Panc1 (cell line): ENCODE results near the gene PRPF38B. TPM values are rescaled to one million over a fixed set of nuclear protein-coding genes. Genes with fewer than 3 reads are reported as not detected.

Source experiments
- ATAC-seq: fragments of 200-7000 bp; cut with Tn5 transposase; 2 replicates; pipeline ENCODE4 v1.9.1; 2020; ENCODE audit warnings: mild to moderate bottlenecking, moderate library complexity
- Bru-seq: library from RNA; stranded (reverse); fragments of 400-500 nt; gene quantifications from one replicate; lab custom pipeline; 2021; lab: Mats Ljungman, UMichigan
- BruChase-seq, 2 experiments: library from RNA; stranded (reverse); fragments of 400-500 nt; gene quantifications; one replicate each; lab custom pipeline; 2021; lab: Mats Ljungman, UMichigan
- BruUV-seq: library from RNA; stranded (reverse); fragments of 400-500 nt; replicated peaks from 2 replicates; lab custom pipeline; 2021; lab: Mats Ljungman, UMichigan
- CTCF ChIA-PET: fragments of 300-600 bp; sonication (Branson Sonifier 250); formaldehyde crosslinking; loops from one replicate; lab custom pipeline; 2022; ENCODE audit warnings: antibody characterized with exemption; lab: Charles Lee
- POLR2A ChIA-PET: fragments of 300-600 bp; sonication (Branson Sonifier 250); formaldehyde crosslinking; loops from one replicate; lab custom pipeline; 2022; ENCODE audit warnings: antibody characterized with exemption; lab: Charles Lee
- DNase-seq: peaks from one replicate; pipeline ENCODE4 v3.0.0-alpha.2; 2010; ENCODE audit warnings: low read depth, low spot score
- H3K27ac ChIP-seq: 2 replicates; pipeline ENCODE4 v1.5.1; 2011; ENCODE audit warnings: mild to moderate bottlenecking, low read length, inconsistent platforms
- H3K27me3 ChIP-seq: fragments of 200-500 bp; sonication (Bioruptor generic); 2 replicates; pipeline ENCODE4 v1.6.0; 2014; ENCODE audit warnings: low read length, inconsistent platforms; ENCODE audit not compliant: control insufficient read depth, insufficient read depth
- H3K36me3 ChIP-seq: fragments of 200-500 bp; sonication (Bioruptor generic); 2 replicates; pipeline ENCODE4 v1.5.1; 2014; ENCODE audit warnings: inconsistent platforms, mild to moderate bottlenecking, low read length, moderate library complexity; ENCODE audit not compliant: control insufficient read depth, insufficient read depth
- H3K4me1 ChIP-seq: 2 replicates; pipeline ENCODE4 v1.5.1; 2011; ENCODE audit warnings: inconsistent platforms, mild to moderate bottlenecking, low read length, moderate library complexity; ENCODE audit not compliant: control insufficient read depth, insufficient read depth
- H3K4me3 ChIP-seq, 2 experiments: 2 replicates each; pipeline ENCODE4 v1.5.1; 2011 to 2012; ENCODE audit warnings: low read depth in 2 of 2, low read length in 2 of 2, mild to moderate bottlenecking in 2 of 2, inconsistent platforms in 1 of 2, moderate library complexity in 1 of 2
- H3K9me3 ChIP-seq: fragments of 200-500 bp; sonication (Bioruptor generic); 2 replicates; pipeline ENCODE4 v1.5.1; 2014; ENCODE audit warnings: low read depth, mild to moderate bottlenecking, inconsistent platforms, low read length, moderate library complexity; ENCODE audit not compliant: control insufficient read depth, insufficient read depth
- POLR2AphosphoS5 ChIP-seq: IDR thresholded peaks from 2 replicates; pipeline ENCODE4 v1.6.1; 2012; ENCODE audit warnings: mild to moderate bottlenecking, low read depth, low read length, moderate library complexity
- REST ChIP-seq, 2 experiments: IDR thresholded peaks; 2 replicates each; pipeline ENCODE4 v1.6.1; 2011 to 2012; ENCODE audit warnings: low read depth in 2 of 2, control low read depth in 1 of 2, low read length in 1 of 2, mild to moderate bottlenecking in 1 of 2, moderate library complexity in 1 of 2; ENCODE audit not compliant: insufficient read depth in 1 of 2
- SIN3A ChIP-seq: IDR thresholded peaks from 2 replicates; pipeline ENCODE4 v1.6.1; 2012; ENCODE audit warnings: low read depth, mild to moderate bottlenecking, low read length, moderate library complexity, borderline replicate concordance; ENCODE audit not compliant: insufficient read depth
- TCF7L2 ChIP-seq: IDR thresholded peaks from 2 replicates; pipeline ENCODE4 v1.6.1; 2011; ENCODE audit warnings: mild to moderate bottlenecking, low read depth, low read length, inconsistent platforms
- in situ Hi-C: cut with HindIII; loops from 2 replicates; pipeline ENCODE4 v1.10.0; 2016; ENCODE audit warnings: low sequenced_read_pairs, low pct_unique_long_range_greater_than_20kb
- intact Hi-C: fragments of 100-400 bp; cut with micrococcal nuclease; formaldehyde crosslinking; loops from one replicate; pipeline ENCODE4 v1.10.0; 2022; ENCODE audit not compliant: unreplicated experiment
- long read RNA-seq: library from polyadenylated mRNA; unstranded; transcript quantifications from one replicate; pipeline ENCODE4 v2.0.0, GENCODE V29; 2021; ENCODE audit not compliant: unreplicated experiment
- polyA plus RNA-seq: library from polyadenylated mRNA; unstranded; fragments of >200 nt; gene quantifications from one replicate; pipeline ENCODE4 v1.2.1, GENCODE V29; 2012; ENCODE audit warnings: missing spikeins; ENCODE audit not compliant: insufficient read length
- total RNA-seq: library from RNA; stranded (reverse); gene quantifications from one replicate; pipeline ENCODE4 v1.2.1, GENCODE V29; 2021; ENCODE audit not compliant: unreplicated experiment
- TF ChIP-seq, protein P1 (sequence below): fragments of 450-650 bp; IDR thresholded peaks from 2 replicates; pipeline ENCODE4 v1.5.1; 2017; ENCODE audit warnings: mild to moderate bottlenecking

Gene PRPF38B, protein sequence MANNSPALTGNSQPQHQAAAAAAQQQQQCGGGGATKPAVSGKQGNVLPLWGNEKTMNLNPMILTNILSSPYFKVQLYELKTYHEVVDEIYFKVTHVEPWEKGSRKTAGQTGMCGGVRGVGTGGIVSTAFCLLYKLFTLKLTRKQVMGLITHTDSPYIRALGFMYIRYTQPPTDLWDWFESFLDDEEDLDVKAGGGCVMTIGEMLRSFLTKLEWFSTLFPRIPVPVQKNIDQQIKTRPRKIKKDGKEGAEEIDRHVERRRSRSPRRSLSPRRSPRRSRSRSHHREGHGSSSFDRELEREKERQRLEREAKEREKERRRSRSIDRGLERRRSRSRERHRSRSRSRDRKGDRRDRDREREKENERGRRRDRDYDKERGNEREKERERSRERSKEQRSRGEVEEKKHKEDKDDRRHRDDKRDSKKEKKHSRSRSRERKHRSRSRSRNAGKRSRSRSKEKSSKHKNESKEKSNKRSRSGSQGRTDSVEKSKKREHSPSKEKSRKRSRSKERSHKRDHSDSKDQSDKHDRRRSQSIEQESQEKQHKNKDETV
- total RNA-seq = 31.7 TPM
- polyA plus RNA-seq = 23.8 TPM
- percentile 98 among the genes with signal in this experiment for Bru-seq, nascent RNA
- percentile 99 among the genes with signal in this experiment for BruChase-seq, experiment 1, labeled RNA remaining after a 2-hour chase
- percentile 98 among the genes with signal in this experiment for BruChase-seq, experiment 2, labeled RNA remaining after a 6-hour chase
- long read RNA-seq, transcript PRPF38B-203 (6 exons, 3,693 nt) = major isoform, 36 of 72 reads
- long read RNA-seq, partial matches to known transcripts = 8 of 72 reads
- long read RNA-seq, other reads (novel, unspliced or antisense) = 27 of 72 reads

- POLR2A ChIA-PET = interaction anchor here (1.1 to 1.2 kb wide), 2 partner anchors 27 to 31 kb away, joined by 3 read pairs; partner anchors contain the start of gene HENMT1
- peak; percentile 99 for ATAC-seq
- no peak for TF ChIP-seq TCF7L2
- TF ChIP-seq POLR2AphosphoS5 = peak; percentile 95
- TF ChIP-seq, protein P1, sequence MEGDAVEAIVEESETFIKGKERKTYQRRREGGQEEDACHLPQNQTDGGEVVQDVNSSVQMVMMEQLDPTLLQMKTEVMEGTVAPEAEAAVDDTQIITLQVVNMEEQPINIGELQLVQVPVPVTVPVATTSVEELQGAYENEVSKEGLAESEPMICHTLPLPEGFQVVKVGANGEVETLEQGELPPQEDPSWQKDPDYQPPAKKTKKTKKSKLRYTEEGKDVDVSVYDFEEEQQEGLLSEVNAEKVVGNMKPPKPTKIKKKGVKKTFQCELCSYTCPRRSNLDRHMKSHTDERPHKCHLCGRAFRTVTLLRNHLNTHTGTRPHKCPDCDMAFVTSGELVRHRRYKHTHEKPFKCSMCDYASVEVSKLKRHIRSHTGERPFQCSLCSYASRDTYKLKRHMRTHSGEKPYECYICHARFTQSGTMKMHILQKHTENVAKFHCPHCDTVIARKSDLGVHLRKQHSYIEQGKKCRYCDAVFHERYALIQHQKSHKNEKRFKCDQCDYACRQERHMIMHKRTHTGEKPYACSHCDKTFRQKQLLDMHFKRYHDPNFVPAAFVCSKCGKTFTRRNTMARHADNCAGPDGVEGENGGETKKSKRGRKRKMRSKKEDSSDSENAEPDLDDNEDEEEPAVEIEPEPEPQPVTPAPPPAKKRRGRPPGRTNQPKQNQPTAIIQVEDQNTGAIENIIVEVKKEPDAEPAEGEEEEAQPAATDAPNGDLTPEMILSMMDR = no peak
- TF ChIP-seq REST (IDR thresholded peaks at IDR 0.05; ENCODE audit: insufficient read depth in 1 of 2, low read depth in 2 of 2, low read length in 1 of 2) = no peak
- no peak; the same call in 1 of the 2 replicates for TF ChIP-seq SIN3A
- Histone ChIP-seq H3K4me1 (peaks cover 12% of the 10 kb centered on the region), H3K4me3 (peak within 1 kb of the TSS; percentile 89 to 97), H3K27me3 (no peaks in the 10 kb centered on the region), H3K9me3 (no peaks in the 10 kb centered on the region), H3K27ac (peak within 1 kb of the TSS; percentile 95), H3K36me3 (peaks cover 28% of the 10 kb centered on the region)
- CTCF ChIA-PET = no interaction called here
- in situ Hi-C loops (no loop called here), intact Hi-C loops (no loop called here)
- no peak for DNase-seq
- BruUV-seq = no TSS peak
These were observed at the start of gene PRPF38B for GRCh38 chr1:108691942-108692723. Gene PRPF38B, plus strand, starts transcription at chr1:108692310. Its CDS starts 282 bp downstream, at chr1:108692592.
